K562 (cell line): Measurements from ENCODE around the gene PPP1R13B. TPM values are rescaled to one million over a fixed set of nuclear protein-coding genes. Genes with fewer than 3 reads are reported as not detected.
A peak's percentile ranks its signal among the peaks of the same experiment; 100 is the strongest.

Experiments used
- ARID1B ChIP-seq: fragments of 450-650 bp; IDR thresholded peaks from 2 replicates; pipeline ENCODE4 v1.6.1; 2016; ENCODE audit warnings: antibody characterized with exemption, mild to moderate bottlenecking, inconsistent platforms
- BCOR ChIP-seq: fragments of 450-650 bp; IDR thresholded peaks from 2 replicates; pipeline ENCODE4 v1.6.1; 2016
- CBX3 ChIP-seq, 2 experiments: IDR thresholded peaks; 1 replicate in 1 of 2; 2 replicates in 1 of 2; pipeline ENCODE4 v1.6.1; 2012; ENCODE audit warnings: inconsistent platforms in 2 of 2, low read length in 2 of 2, borderline replicate concordance in 1 of 2, control low read depth in 1 of 2
- CREBBP ChIP-seq: IDR thresholded peaks from one replicate; pipeline ENCODE4 v1.6.1; 2012; ENCODE audit warnings: low read depth, mild to moderate bottlenecking, control low read depth, inconsistent platforms, low read length
- EP300 ChIP-seq: IDR thresholded peaks from 2 replicates; pipeline ENCODE4 v1.6.1; 2012; ENCODE audit warnings: low read length, improper control_type of control experiment
- GABPB1 ChIP-seq: sonication (generic); formaldehyde crosslinking; IDR thresholded peaks from 2 replicates; pipeline ENCODE4 v1.8.0; 2022; ENCODE audit warnings: mild to moderate bottlenecking, missing genetic modification reagents
- MBD2 ChIP-seq: sonication (generic); IDR thresholded peaks from 2 replicates; pipeline ENCODE4 v1.6.1; 2016; ENCODE audit warnings: low read depth, borderline replicate concordance
- NCOR1 ChIP-seq: fragments of 450-650 bp; IDR thresholded peaks from 2 replicates; pipeline ENCODE4 v1.6.1; 2016; ENCODE audit warnings: mild to moderate bottlenecking, moderate library complexity
- NFIC ChIP-seq: fragments of 450-650 bp; IDR thresholded peaks from 2 replicates; pipeline ENCODE4 v1.6.1; 2017; ENCODE audit warnings: mild to moderate bottlenecking, inconsistent platforms
- POU5F1 ChIP-seq: fragments of 150-350 bp; IDR thresholded peaks from 2 replicates; pipeline ENCODE4 v1.6.1; 2014; ENCODE audit warnings: borderline replicate concordance, low read length, low read depth, mild to moderate bottlenecking; ENCODE audit not compliant: partially characterized antibody
- SMAD2 ChIP-seq: fragments of 150-350 bp; IDR thresholded peaks from 2 replicates; pipeline ENCODE4 v1.6.1; 2014; ENCODE audit warnings: low read depth, mild to moderate bottlenecking, low read length
- SMARCC2 ChIP-seq: fragments of 450-650 bp; IDR thresholded peaks from 2 replicates; pipeline ENCODE4 v1.6.1; 2017; ENCODE audit warnings: antibody characterized with exemption, moderate library complexity, mild to moderate bottlenecking, low read depth
- THAP7 ChIP-seq: fragments of 250-450 bp; sonication (Bioruptor Pico); IDR thresholded peaks from 2 replicates; pipeline ENCODE4 v1.5.0; 2021
- TSC22D4 ChIP-seq: fragments of 450-650 bp; IDR thresholded peaks from 2 replicates; pipeline ENCODE4 v1.6.1; 2016; ENCODE audit warnings: missing genetic modification characterization, missing biosample characterization, control low read depth
- ZNF140 ChIP-seq: fragments of 250-450 bp; sonication (Bioruptor Pico); IDR thresholded peaks from 2 replicates; pipeline ENCODE4 v1.8.0; 2021; ENCODE audit warnings: moderate library complexity, mild to moderate bottlenecking, inconsistent platforms
- ZNF707 ChIP-seq: fragments of 250-450 bp; sonication (Bioruptor Pico); conservative IDR thresholded peaks from 2 replicates; pipeline ENCODE4 v1.8.0; 2022; ENCODE audit warnings: inconsistent platforms, mild to moderate bottlenecking, moderate library complexity
- polyA plus RNA-seq, 8 experiments: library from polyadenylated mRNA; depleted of rRNA in 4 of 8; stranded (reverse) in 5 of 8; unstranded in 3 of 8; fragments of >200 nt; fragmentation: Nextera tagmentation in 2 of 8; fragmentation: Illumina TruSeq in 1 of 8; extraction: Ambion mirVana in 2 of 8; extraction: Trizol in 1 of 8; gene quantifications; 2 replicates each; pipeline versions ENCODE4 v1.2.1 to v1.2.3, GENCODE V29; 2011 to 2014; ENCODE audit warnings: inconsistent platforms in 1 of 8, missing spikeins in 1 of 8
- total RNA-seq, 7 experiments: library from RNA; depleted of rRNA in 6 of 7; stranded (reverse); fragments of >200 nt in 6 of 7; fragmentation: Illumina TruSeq in 2 of 7; extraction: Trizol in 2 of 7; gene quantifications; 2 replicates each; pipeline versions ENCODE4 v1.2.1 to v1.2.3, GENCODE V29; 2011 to 2021; ENCODE audit warnings: low replicate concordance in 1 of 7
- TF ChIP-seq, protein P1 (sequence below): fragments of 200-600 bp; sonication (generic); IDR thresholded peaks from one replicate; pipeline ENCODE4 v1.6.1; 2012; ENCODE audit warnings: mild to moderate bottlenecking, low read depth, low read length, inconsistent platforms
- TF ChIP-seq, protein P2 (sequence below): sonication (generic); formaldehyde crosslinking; IDR thresholded peaks from 2 replicates; pipeline ENCODE4 v1.8.0; 2022; ENCODE audit warnings: mild to moderate bottlenecking, missing genetic modification reagents

Gene PPP1R13B
- total and polyA plus RNA-seq, 9 of the 15 experiments (the other 6 are each of a cell fraction or from before 2014, with no cell fraction given) = 0.03 to 1.7 (median 0.15) TPM

DNA sequence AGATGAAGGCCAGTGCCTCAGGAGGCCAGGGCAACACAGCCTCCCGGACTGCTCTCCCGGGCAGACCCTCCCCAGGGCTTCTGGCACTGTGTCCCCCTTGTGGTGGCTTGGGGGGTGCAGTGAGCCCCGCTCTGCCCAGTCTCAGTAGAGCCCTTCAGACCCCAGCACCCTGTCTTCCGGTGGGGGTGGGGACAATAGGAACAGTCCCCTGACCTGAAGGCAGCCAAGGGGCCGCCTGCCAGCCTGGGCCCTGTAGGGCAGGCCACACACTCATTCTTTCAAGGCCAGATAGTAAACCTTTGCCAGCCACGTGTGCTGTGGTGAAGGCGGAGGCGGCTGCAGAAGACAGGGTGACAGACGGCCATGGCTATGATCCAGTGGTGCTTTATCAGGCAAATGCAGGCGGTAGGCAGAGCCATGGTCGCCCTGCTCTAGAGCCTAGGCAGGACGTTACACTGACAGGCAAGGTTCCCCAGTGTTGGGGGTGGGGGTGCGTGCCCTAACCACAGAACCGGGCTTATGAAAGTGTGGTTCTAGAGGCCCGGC is 116.8 kb downstream of the PPP1R13B start (continued):
- TF ChIP-seq SMAD2 = no peak
- TF ChIP-seq SMARCC2 = no peak
- no peak for TF ChIP-seq CREBBP
- TF ChIP-seq POU5F1 = no peak
- peak; percentile 35; the same call in 1 of the 2 replicates for TF ChIP-seq BCOR
- TF ChIP-seq NCOR1 = peak; percentile 75
- TF ChIP-seq ZNF140 (CRISPR knock-in tag) = no peak
- TF ChIP-seq EP300 = peak; percentile 36; the same call in 1 of the 2 replicates
- TF ChIP-seq TSC22D4 (tag) = no peak
- no peak for TF ChIP-seq CBX3 (IDR thresholded peaks at IDR 0.05; ENCODE audit: borderline replicate concordance in 1 of 2, low read length in 2 of 2)
- TF ChIP-seq MBD2 = no peak
- no peak for TF ChIP-seq GABPB1 (CRISPR knock-in tag)
- TF ChIP-seq, protein P1, sequence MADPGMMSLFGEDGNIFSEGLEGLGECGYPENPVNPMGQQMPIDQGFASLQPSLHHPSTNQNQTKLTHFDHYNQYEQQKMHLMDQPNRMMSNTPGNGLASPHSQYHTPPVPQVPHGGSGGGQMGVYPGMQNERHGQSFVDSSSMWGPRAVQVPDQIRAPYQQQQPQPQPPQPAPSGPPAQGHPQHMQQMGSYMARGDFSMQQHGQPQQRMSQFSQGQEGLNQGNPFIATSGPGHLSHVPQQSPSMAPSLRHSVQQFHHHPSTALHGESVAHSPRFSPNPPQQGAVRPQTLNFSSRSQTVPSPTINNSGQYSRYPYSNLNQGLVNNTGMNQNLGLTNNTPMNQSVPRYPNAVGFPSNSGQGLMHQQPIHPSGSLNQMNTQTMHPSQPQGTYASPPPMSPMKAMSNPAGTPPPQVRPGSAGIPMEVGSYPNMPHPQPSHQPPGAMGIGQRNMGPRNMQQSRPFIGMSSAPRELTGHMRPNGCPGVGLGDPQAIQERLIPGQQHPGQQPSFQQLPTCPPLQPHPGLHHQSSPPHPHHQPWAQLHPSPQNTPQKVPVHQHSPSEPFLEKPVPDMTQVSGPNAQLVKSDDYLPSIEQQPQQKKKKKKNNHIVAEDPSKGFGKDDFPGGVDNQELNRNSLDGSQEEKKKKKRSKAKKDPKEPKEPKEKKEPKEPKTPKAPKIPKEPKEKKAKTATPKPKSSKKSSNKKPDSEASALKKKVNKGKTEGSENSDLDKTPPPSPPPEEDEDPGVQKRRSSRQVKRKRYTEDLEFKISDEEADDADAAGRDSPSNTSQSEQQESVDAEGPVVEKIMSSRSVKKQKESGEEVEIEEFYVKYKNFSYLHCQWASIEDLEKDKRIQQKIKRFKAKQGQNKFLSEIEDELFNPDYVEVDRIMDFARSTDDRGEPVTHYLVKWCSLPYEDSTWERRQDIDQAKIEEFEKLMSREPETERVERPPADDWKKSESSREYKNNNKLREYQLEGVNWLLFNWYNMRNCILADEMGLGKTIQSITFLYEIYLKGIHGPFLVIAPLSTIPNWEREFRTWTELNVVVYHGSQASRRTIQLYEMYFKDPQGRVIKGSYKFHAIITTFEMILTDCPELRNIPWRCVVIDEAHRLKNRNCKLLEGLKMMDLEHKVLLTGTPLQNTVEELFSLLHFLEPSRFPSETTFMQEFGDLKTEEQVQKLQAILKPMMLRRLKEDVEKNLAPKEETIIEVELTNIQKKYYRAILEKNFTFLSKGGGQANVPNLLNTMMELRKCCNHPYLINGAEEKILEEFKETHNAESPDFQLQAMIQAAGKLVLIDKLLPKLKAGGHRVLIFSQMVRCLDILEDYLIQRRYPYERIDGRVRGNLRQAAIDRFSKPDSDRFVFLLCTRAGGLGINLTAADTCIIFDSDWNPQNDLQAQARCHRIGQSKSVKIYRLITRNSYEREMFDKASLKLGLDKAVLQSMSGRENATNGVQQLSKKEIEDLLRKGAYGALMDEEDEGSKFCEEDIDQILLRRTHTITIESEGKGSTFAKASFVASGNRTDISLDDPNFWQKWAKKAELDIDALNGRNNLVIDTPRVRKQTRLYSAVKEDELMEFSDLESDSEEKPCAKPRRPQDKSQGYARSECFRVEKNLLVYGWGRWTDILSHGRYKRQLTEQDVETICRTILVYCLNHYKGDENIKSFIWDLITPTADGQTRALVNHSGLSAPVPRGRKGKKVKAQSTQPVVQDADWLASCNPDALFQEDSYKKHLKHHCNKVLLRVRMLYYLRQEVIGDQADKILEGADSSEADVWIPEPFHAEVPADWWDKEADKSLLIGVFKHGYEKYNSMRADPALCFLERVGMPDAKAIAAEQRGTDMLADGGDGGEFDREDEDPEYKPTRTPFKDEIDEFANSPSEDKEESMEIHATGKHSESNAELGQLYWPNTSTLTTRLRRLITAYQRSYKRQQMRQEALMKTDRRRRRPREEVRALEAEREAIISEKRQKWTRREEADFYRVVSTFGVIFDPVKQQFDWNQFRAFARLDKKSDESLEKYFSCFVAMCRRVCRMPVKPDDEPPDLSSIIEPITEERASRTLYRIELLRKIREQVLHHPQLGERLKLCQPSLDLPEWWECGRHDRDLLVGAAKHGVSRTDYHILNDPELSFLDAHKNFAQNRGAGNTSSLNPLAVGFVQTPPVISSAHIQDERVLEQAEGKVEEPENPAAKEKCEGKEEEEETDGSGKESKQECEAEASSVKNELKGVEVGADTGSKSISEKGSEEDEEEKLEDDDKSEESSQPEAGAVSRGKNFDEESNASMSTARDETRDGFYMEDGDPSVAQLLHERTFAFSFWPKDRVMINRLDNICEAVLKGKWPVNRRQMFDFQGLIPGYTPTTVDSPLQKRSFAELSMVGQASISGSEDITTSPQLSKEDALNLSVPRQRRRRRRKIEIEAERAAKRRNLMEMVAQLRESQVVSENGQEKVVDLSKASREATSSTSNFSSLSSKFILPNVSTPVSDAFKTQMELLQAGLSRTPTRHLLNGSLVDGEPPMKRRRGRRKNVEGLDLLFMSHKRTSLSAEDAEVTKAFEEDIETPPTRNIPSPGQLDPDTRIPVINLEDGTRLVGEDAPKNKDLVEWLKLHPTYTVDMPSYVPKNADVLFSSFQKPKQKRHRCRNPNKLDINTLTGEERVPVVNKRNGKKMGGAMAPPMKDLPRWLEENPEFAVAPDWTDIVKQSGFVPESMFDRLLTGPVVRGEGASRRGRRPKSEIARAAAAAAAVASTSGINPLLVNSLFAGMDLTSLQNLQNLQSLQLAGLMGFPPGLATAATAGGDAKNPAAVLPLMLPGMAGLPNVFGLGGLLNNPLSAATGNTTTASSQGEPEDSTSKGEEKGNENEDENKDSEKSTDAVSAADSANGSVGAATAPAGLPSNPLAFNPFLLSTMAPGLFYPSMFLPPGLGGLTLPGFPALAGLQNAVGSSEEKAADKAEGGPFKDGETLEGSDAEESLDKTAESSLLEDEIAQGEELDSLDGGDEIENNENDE = no peak
- TF ChIP-seq NFIC = peak; percentile 88
- TF ChIP-seq ZNF707 = no peak
- TF ChIP-seq, protein P2, sequence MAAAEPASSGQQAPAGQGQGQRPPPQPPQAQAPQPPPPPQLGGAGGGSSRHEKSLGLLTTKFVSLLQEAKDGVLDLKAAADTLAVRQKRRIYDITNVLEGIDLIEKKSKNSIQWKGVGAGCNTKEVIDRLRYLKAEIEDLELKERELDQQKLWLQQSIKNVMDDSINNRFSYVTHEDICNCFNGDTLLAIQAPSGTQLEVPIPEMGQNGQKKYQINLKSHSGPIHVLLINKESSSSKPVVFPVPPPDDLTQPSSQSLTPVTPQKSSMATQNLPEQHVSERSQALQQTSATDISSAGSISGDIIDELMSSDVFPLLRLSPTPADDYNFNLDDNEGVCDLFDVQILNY (CRISPR knock-in tag) = no peak
- no peak for TF ChIP-seq THAP7 (CRISPR knock-in tag)
- TF ChIP-seq ARID1B = peak; percentile 88
